HG02840 (cell line): ENCODE data around the gene FRMD6.
"Not testable (repeated sequence)": the region's sequence is repeated elsewhere in the genome, so short reads cannot be mapped to it uniquely, and the experiment has no call there.

ENCODE experiments used
- ATAC-seq: cut with Tn5 transposase; IDR thresholded peaks from one replicate; pipeline ENCODE4 v1.9.1; 2021; ENCODE audit warnings: mild to moderate bottlenecking, moderate library complexity, moderate number of reproducible peaks; ENCODE audit not compliant: unreplicated experiment, low FRiP score

Gene FRMD6

GRCh38 chr14:51759950-51760349, 108.2 kb downstream of the FRMD6 start:
- ATAC-seq: no peak

- not testable (repeated sequence) for ATAC-seq
Observed at GRCh38 chr14:51765726-51766125, 114.0 kb downstream of the FRMD6 start.

GRCh38 chr14:51766586-51766985, 114.9 kb downstream of the FRMD6 start:
- ATAC-seq: not testable (repeated sequence)

- not testable (repeated sequence) for ATAC-seq
Observed at GRCh38 chr14:51769261-51769660, 117.6 kb downstream of the FRMD6 start.

GRCh38 chr14:51774209-51774608, 122.5 kb downstream of the FRMD6 start:
- no peak for ATAC-seq

- no peak for ATAC-seq
Observed at GRCh38 chr14:51776102-51776894, 124.6 kb downstream of the FRMD6 start.

- ATAC-seq: no peak
Observed at GRCh38 chr14:51780006-51780692, 128.4 kb downstream of the FRMD6 start.
